HepG2 (cell line): Measurements from ENCODE around the gene NTN3. TPM values are rescaled to one million over a fixed set of nuclear protein-coding genes. Genes with fewer than 3 reads are reported as not detected.

ENCODE experiments used
- AKAP8 ChIP-seq: sonication (generic); formaldehyde crosslinking; IDR thresholded peaks from 2 replicates; pipeline ENCODE4 v1.5.1; 2020; ENCODE audit warnings: mild to moderate bottlenecking, missing genetic modification reagents
- ARID2 ChIP-seq: sonication (generic); formaldehyde crosslinking; IDR thresholded peaks from 2 replicates; pipeline ENCODE4 v1.8.1; 2022; ENCODE audit warnings: mild to moderate bottlenecking, missing genetic modification reagents, borderline replicate concordance
- FOXA3 ChIP-seq: IDR thresholded peaks from 2 replicates; pipeline ENCODE4 v1.6.1; 2016; ENCODE audit warnings: missing genetic modification reagents, missing compliant biosample characterization
- FOXK1 ChIP-seq: sonication (generic); formaldehyde crosslinking; IDR thresholded peaks from 2 replicates; pipeline ENCODE4 v1.4.0; 2020; ENCODE audit warnings: low read depth, missing genetic modification reagents, borderline replicate concordance
- KDM2A ChIP-seq: sonication (generic); formaldehyde crosslinking; IDR thresholded peaks from 2 replicates; pipeline ENCODE4 v1.4.0; 2020; ENCODE audit warnings: low read depth, missing genetic modification reagents, borderline replicate concordance
- KLF13 ChIP-seq: sonication (generic); formaldehyde crosslinking; IDR thresholded peaks from 2 replicates; pipeline ENCODE4 v1.4.0; 2020; ENCODE audit warnings: mild to moderate bottlenecking, missing genetic modification reagents
- PHF20 ChIP-seq: sonication (generic); formaldehyde crosslinking; IDR thresholded peaks from 2 replicates; pipeline ENCODE4 v1.5.0; 2020; ENCODE audit warnings: mild to moderate bottlenecking, missing genetic modification reagents
- RAD51 ChIP-seq: fragments of 450-650 bp; IDR thresholded peaks from 2 replicates; pipeline ENCODE4 v1.6.1; 2016; ENCODE audit warnings: borderline replicate concordance
- SMAD3 ChIP-seq: sonication (generic); formaldehyde crosslinking; IDR thresholded peaks from 2 replicates; pipeline ENCODE4 v1.4.0; 2020; ENCODE audit warnings: missing genetic modification reagents
- ZFP90 ChIP-seq: sonication (generic); formaldehyde crosslinking; IDR thresholded peaks from 2 replicates; pipeline ENCODE4 v1.8.0; 2022; ENCODE audit warnings: missing genetic modification reagents, mild to moderate bottlenecking, inconsistent platforms, borderline replicate concordance
- ZNF124 ChIP-seq: sonication (generic); formaldehyde crosslinking; IDR thresholded peaks from 2 replicates; pipeline ENCODE4 v1.4.0; 2020; ENCODE audit warnings: missing genetic modification reagents
- ZNF431 ChIP-seq: sonication (generic); formaldehyde crosslinking; IDR thresholded peaks from 2 replicates; pipeline ENCODE4 v1.9.0; 2022; ENCODE audit warnings: missing genetic modification reagents, low read depth, mild to moderate bottlenecking, borderline replicate concordance
- ZNF543 ChIP-seq: sonication (generic); formaldehyde crosslinking; IDR thresholded peaks from 2 replicates; pipeline ENCODE4 v1.4.0; 2020; ENCODE audit warnings: mild to moderate bottlenecking, missing genetic modification reagents
- ZNF567 ChIP-seq: sonication (generic); formaldehyde crosslinking; IDR thresholded peaks from 2 replicates; pipeline ENCODE4 v1.8.1; 2023; ENCODE audit warnings: mild to moderate bottlenecking, missing genetic modification reagents, borderline replicate concordance
- ZNF607 ChIP-seq: sonication (generic); formaldehyde crosslinking; IDR thresholded peaks from 2 replicates; pipeline ENCODE4 v1.5.1; 2020; ENCODE audit warnings: missing genetic modification reagents, mild to moderate bottlenecking, borderline replicate concordance
- ZNF768 ChIP-seq: sonication (generic); formaldehyde crosslinking; IDR thresholded peaks from 2 replicates; pipeline ENCODE4 v1.4.0; 2020; ENCODE audit warnings: missing genetic modification reagents
- ZNF773 ChIP-seq: sonication (generic); formaldehyde crosslinking; IDR thresholded peaks from 2 replicates; pipeline ENCODE4 v1.4.0; 2020; ENCODE audit warnings: missing genetic modification reagents, borderline replicate concordance
- polyA plus RNA-seq, 8 experiments: library from polyadenylated mRNA; depleted of rRNA in 3 of 8; stranded (reverse) in 7 of 8; unstranded in 1 of 8; fragments of >200 nt; fragmentation: Illumina TruSeq in 4 of 8; extraction: Trizol in 4 of 8; gene quantifications; 2 replicates each; pipeline versions ENCODE4 v1.2.1 to v1.2.3, GENCODE V29; 2011 to 2016; ENCODE audit warnings: low read depth in 4 of 8, missing spikeins in 1 of 8, mixed read lengths in 1 of 8; ENCODE audit not compliant: insufficient read depth in 1 of 8
- total RNA-seq, 5 experiments: library from RNA; depleted of rRNA; stranded (reverse); fragments of >200 nt; fragmentation: Illumina TruSeq; extraction: Trizol; gene quantifications; 2 replicates each; pipeline ENCODE4 v1.2.3, GENCODE V29; 2016; ENCODE audit warnings: low read depth in 1 of 5
- TF ChIP-seq, protein P1 (sequence below): sonication (generic); formaldehyde crosslinking; IDR thresholded peaks from 2 replicates; pipeline ENCODE4 v1.4.0; 2020; ENCODE audit warnings: missing genetic modification reagents, mild to moderate bottlenecking, borderline replicate concordance
- TF ChIP-seq, protein P2 (sequence below): IDR thresholded peaks from 2 replicates; pipeline ENCODE4 v1.6.1; 2016; ENCODE audit warnings: low read depth

NTN3 gene
- total and polyA plus RNA-seq, 2 of the 13 experiments (the other 11 are each of a cell fraction or from before 2014, with no cell fraction given), result 0.09 to 0.20 TPM

- peak; percentile 68; the same call in 1 of the 2 replicates for TF ChIP-seq FOXK1 (CRISPR knock-in tag)
- peak; percentile 31; the same call in 1 of the 2 replicates for TF ChIP-seq RAD51
- TF ChIP-seq KDM2A (CRISPR knock-in tag), result peak; percentile 75
- TF ChIP-seq ZNF431 (CRISPR knock-in tag), result 0 out of 2 replicates have a peak, but pooled peaks have one; percentile 54
- TF ChIP-seq ZNF124 (CRISPR knock-in tag), result 0 out of 2 replicates have a peak, but pooled peaks have one; percentile 6
- TF ChIP-seq PHF20 (CRISPR knock-in tag), result peak; percentile 83
- 0 out of 2 replicates have a peak, but pooled peaks have one; percentile 2 for TF ChIP-seq ZNF768 (CRISPR knock-in tag)
- 0 out of 2 replicates have a peak, but pooled peaks have one; percentile 45 for TF ChIP-seq ZNF607 (CRISPR knock-in tag)
- TF ChIP-seq FOXA3 (CRISPR knock-in tag), result no peak
- TF ChIP-seq ZNF543, result no peak; the same call in 1 of the 2 replicates
- TF ChIP-seq, protein P1, sequence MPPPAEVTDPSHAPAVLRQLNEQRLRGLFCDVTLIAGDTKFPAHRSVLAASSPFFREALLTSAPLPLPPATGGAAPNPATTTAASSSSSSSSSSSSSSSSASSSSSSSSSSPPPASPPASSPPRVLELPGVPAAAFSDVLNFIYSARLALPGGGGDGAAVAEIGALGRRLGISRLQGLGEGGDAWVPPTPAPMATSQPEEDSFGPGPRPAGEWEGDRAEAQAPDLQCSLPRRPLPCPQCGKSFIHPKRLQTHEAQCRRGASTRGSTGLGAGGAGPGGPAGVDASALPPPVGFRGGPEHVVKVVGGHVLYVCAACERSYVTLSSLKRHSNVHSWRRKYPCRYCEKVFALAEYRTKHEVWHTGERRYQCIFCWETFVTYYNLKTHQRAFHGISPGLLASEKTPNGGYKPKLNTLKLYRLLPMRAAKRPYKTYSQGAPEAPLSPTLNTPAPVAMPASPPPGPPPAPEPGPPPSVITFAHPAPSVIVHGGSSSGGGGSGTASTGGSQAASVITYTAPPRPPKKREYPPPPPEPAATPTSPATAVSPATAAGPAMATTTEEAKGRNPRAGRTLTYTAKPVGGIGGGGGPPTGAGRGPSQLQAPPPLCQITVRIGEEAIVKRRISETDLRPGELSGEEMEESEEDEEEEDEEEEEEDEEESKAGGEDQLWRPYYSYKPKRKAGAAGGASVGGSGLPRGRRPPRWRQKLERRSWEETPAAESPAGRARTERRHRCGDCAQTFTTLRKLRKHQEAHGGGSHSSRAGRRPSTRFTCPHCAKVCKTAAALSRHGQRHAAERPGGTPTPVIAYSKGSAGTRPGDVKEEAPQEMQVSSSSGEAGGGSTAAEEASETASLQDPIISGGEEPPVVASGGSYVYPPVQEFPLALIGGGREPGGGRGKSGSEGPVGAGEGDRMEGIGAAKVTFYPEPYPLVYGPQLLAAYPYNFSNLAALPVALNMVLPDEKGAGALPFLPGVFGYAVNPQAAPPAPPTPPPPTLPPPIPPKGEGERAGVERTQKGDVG (CRISPR knock-in tag), result no peak
- 0 out of 2 replicates have a peak, but pooled peaks have one; percentile 25 for TF ChIP-seq AKAP8 (CRISPR knock-in tag)
- TF ChIP-seq, protein P2, sequence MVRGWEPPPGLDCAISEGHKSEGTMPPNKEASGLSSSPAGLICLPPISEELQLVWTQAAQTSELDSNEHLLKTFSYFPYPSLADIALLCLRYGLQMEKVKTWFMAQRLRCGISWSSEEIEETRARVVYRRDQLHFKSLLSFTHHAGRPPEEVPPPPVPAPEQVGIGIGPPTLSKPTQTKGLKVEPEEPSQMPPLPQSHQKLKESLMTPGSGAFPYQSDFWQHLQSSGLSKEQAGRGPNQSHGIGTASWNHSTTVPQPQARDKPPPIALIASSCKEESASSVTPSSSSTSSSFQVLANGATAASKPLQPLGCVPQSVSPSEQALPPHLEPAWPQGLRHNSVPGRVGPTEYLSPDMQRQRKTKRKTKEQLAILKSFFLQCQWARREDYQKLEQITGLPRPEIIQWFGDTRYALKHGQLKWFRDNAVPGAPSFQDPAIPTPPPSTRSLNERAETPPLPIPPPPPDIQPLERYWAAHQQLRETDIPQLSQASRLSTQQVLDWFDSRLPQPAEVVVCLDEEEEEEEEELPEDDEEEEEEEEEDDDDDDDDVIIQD (CRISPR knock-in tag), result no peak
- TF ChIP-seq ZNF773, result 0 out of 2 replicates have a peak, but pooled peaks have one; percentile 64
- no peak for TF ChIP-seq ARID2 (CRISPR knock-in tag)
- 0 out of 2 replicates have a peak, but pooled peaks have one; percentile 9 for TF ChIP-seq ZNF567
- peak; percentile 46; the same call in 1 of the 2 replicates for TF ChIP-seq ZFP90 (CRISPR knock-in tag)
- TF ChIP-seq SMAD3 (CRISPR knock-in tag), result 0 out of 2 replicates have a peak, but pooled peaks have one; percentile 18
- TF ChIP-seq KLF13, result no peak
Measured at GRCh38 chr16:2513405-2514332, 42.6 kb downstream of the NTN3 start, which contains the start of gene ATP6V0C (continued).
